Heart left ventricle (tissue), 16 donors: ENCODE measurements around the gene TRPM3. TPM values are rescaled to one million over a fixed set of nuclear protein-coding genes. Genes with fewer than 3 reads are reported as not detected.

Experiments
- ATAC-seq, 4 donors: fragments of 200-7000 bp; cut with Tn5 transposase; one replicate each; pipeline ENCODE4 v1.9.1; 2020 to 2022; ENCODE audit warnings: moderate library complexity in 4 of 4, mild to moderate bottlenecking in 3 of 4, moderate number of reproducible peaks in 1 of 4
- DNase-seq, 5 donors: peaks; one replicate each; pipeline ENCODE4 v3.0.0-alpha.2; 2020
- H3K27ac ChIP-seq, 12 donors: fragments of 200-600 bp; sonication (generic) in 4 of 12; one replicate each; pipeline versions ENCODE4 v1.5.0 to v1.8.0; 2016 to 2022; ENCODE audit warnings: mild to moderate bottlenecking in 2 of 12
- H3K27me3 ChIP-seq, 9 donors: fragments of 200-600 bp; sonication (generic) in 2 of 9; one replicate each; pipeline versions ENCODE4 v1.5.1 to v1.8.0; 2016 to 2022; ENCODE audit warnings: mild to moderate bottlenecking in 3 of 9
- H3K36me3 ChIP-seq, 9 donors: fragments of 200-600 bp; sonication (generic) in 2 of 9; one replicate each; pipeline versions ENCODE4 v1.5.0 to v1.8.0; 2018 to 2022; ENCODE audit warnings: mild to moderate bottlenecking in 2 of 9
- H3K4me1 ChIP-seq, 12 donors: fragments of 200-600 bp; sonication (generic) in 4 of 12; one replicate each; pipeline versions ENCODE4 v1.5.0 to v1.8.0; 2016 to 2022; ENCODE audit warnings: mild to moderate bottlenecking in 3 of 12
- H3K4me3 ChIP-seq, 12 donors: fragments of 200-600 bp; sonication (generic) in 4 of 12; one replicate each; pipeline versions ENCODE4 v1.5.0 to v1.8.0; 2017 to 2022; ENCODE audit warnings: mild to moderate bottlenecking in 9 of 12, moderate library complexity in 4 of 12
- H3K9me3 ChIP-seq, 12 donors: fragments of 200-600 bp; sonication (generic) in 4 of 12; one replicate each; pipeline versions ENCODE4 v1.5.0 to v1.8.0; 2016 to 2022; ENCODE audit warnings: mild to moderate bottlenecking in 1 of 12
- CTCF ChIP-seq, 12 donors: fragments of 200-600 bp; sonication (generic) in 4 of 12; IDR thresholded peaks; one replicate each; pipeline versions ENCODE4 v1.5.0 to v1.8.0; 2018 to 2022; ENCODE audit warnings: antibody characterized with exemption in 12 of 12, mild to moderate bottlenecking in 5 of 12
- POLR2A ChIP-seq, 2 donors: fragments of 450-650 bp; IDR thresholded peaks; one replicate each; pipeline ENCODE4 v1.6.1; 2017; ENCODE audit warnings: antibody characterized with exemption in 2 of 2, mild to moderate bottlenecking in 2 of 2, moderate library complexity in 2 of 2
- WGBS, 4 donors: extraction: QIAGEN DNeasy Blood & Tissue Kit in 2 of 4; methylation state at CpG; one replicate each; pipeline versions ENCODE4 v1.1.5 to v1.1.7; 2013 to 2018; 5-methylcytosine and 5-hydroxymethylcytosine counted together
- intact Hi-C, 10 donors: fragments of 100-400 bp; cut with DNase I; formaldehyde crosslinking; loops; one replicate each; pipeline versions ENCODE4 v1.11.1 to v1.14.2; 2022
- polyA plus RNA-seq, 2 donors: library from polyadenylated mRNA; stranded (reverse); fragments of 200-250 nt; gene quantifications; one replicate each; pipeline ENCODE4 v1.2.3, GENCODE V29; 2013
- total RNA-seq, 9 donors: library from RNA; depleted of rRNA in 2 of 9; stranded (reverse); fragments of >200 nt in 2 of 9; fragmentation: NEBNext Ultra II Directional in 3 of 9; extraction: Animal tissue kit (Norgen Biotek cat#: 25700) in 3 of 9; gene quantifications; one replicate each; pipeline versions ENCODE4 v1.1.0 to v1.2.4, GENCODE V29; 2016 to 2023
- donor health status: ischemic (EF 13 %, LVEDD 7.1; RV severe dilation, severe dysfunction).
- donor health status: healthy with polysubstance abuse.
- donor health status: DM: no; HTN: yes; CAD: no.
- donor health status: DM: no; HTN: no; CAD: no.
- donor health status: ischemic (EF 25% LVEDD 6.9; RV normal size, moderate dysfunction).
- donor health status: ischemic (EF 25% LVEDD 5.7; RV mildly dilated, moderate dysfunction).
- donor health status: healthy.
- donor health status: DM: yes; HTN: yes; CAD: no.
- donor health status: ischemic (EF 35%, LVEDD 5.7; RV mildly dilated, moderate dysfunction).
- donor health status: nonischemic (EF 11% LVEDD 7.7; RV severe dilation, severe dysfunction).
- donor health status: DM: yes; HTN: yes; CAD: no.
- donor health status: PGD.
- donor health status: ischemic (EF 29% LVEDD 5.4; RV normal size, mild dysfunction).
- donor health status: nonischemic (EF 23%, LVEDD 6.1; RV moderate dilation, normal function).

The TRPM3 gene
- total and polyA plus RNA-seq, 11 donors: 0.02 to 0.91 (median 0.10) TPM; not detected in 1

DNA sequence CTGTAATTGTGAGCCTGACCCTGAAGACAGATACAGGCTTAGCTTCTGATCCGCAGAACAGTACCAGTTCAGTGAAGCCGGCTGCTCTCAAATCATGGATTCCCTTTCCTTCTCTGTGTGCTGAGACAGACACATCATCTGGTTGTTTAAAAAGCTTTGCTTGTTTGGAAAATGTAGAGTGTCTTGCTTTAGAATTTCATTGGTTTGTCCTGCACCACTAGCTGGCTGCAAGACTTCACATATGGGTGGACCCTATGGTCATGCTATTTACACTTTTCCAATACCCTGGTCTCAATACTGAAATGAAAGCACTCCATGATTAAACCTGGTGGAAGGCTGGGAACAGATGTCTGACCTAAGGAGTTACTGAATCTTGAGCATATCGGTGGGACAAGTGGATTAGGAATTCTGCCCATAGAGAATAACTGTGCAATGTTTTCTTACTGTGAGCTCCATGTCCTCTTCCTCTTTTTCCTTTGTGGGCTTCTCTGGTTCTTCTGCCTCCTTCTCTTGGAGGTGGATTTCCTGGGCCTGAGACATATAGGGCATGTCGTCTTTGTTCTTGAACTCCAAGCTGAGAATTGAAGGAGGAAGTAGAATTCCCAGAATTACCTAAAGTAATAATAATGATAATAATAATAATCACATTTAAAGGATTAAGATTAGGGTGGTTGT, 505.8 kb downstream of the TRPM3 start:
- Histone ChIP-seq H3K9me3 (no peaks in the 10 kb centered on the region), H3K27ac (peak overlapping the region in 11 of 12 donors; percentile 13 to 83 (median 69)), H3K4me1 (peaks cover 0 to 37% (median 16%) of the 10 kb centered on the region in 12 donors), H3K27me3 (no peaks in the 10 kb centered on the region), H3K36me3 (no peaks in the 10 kb centered on the region), H3K4me3 (no peak overlapping the region)
- 37 to 49% (median 46%) methylated on average over 4 of the region's 4 CpGs for WGBS, 4 donors
- ATAC-seq: peak in 3 of 4 donors; percentile 11 to 14 (median 11)
- DNase-seq: no peak
- intact Hi-C loops: no loop called here
- TF ChIP-seq CTCF (IDR thresholded peaks at IDR 0.05) (no peak), POLR2A (IDR thresholded peaks at IDR 0.05) (no peak)

- TF ChIP-seq CTCF (IDR thresholded peaks at IDR 0.05) (no peak), POLR2A (IDR thresholded peaks at IDR 0.05) (no peak)
- peak overlapping the region in 11 of 12 donors; percentile 13 to 83 (median 69) for H3K27ac ChIP-seq
- no peak overlapping the region for H3K4me3 ChIP-seq
- ATAC-seq (peak; percentile 68 to 88 (median 80)), DNase-seq (peak in 4 of 5 donors; percentile 39 to 60 (median 44))
- peaks cover 0 to 42% (median 18%) of the 10 kb centered on the region in 12 donors for H3K4me1 ChIP-seq
- no peaks in the 10 kb centered on the region for H3K36me3 ChIP-seq
- 36 to 46% (median 43%) methylated on average over 4 of the region's 4 CpGs for WGBS, 4 donors
- intact Hi-C loops: no loop called here
- no peaks in the 10 kb centered on the region for H3K9me3 ChIP-seq
- no peaks in the 10 kb centered on the region for H3K27me3 ChIP-seq
Measured at GRCh38 chr9:70614786-70615463, 506.5 kb downstream of the TRPM3 start.

- Histone ChIP-seq H3K9me3 (no peaks in the 10 kb centered on the region), H3K27ac (peak overlapping the region in 2 of 12 donors; percentile 35 to 80), H3K4me1 (peaks cover 0 to 55% (median 24%) of the 10 kb centered on the region in 12 donors), H3K4me3 (no peak overlapping the region), H3K27me3 (no peaks in the 10 kb centered on the region), H3K36me3 (no peaks in the 10 kb centered on the region)
- DNase-seq (no peak), ATAC-seq (no peak)
- TF ChIP-seq POLR2A (IDR thresholded peaks at IDR 0.05) (no peak), CTCF (IDR thresholded peaks at IDR 0.05) (no peak)
- 61 to 74% (median 72%) methylated on average over 4 of the region's 4 CpGs for WGBS, 4 donors
- intact Hi-C loops: no loop called here
Measured at GRCh38 chr9:70613024-70613768, 508.2 kb downstream of the TRPM3 start.

- intact Hi-C loops: no loop called here
- ATAC-seq (no peak), DNase-seq (no peak)
- no peak for TF ChIP-seq POLR2A (IDR thresholded peaks at IDR 0.05)
- no peak for TF ChIP-seq CTCF (IDR thresholded peaks at IDR 0.05)
- Histone ChIP-seq H3K4me1 (peaks cover 0 to 49% (median 20%) of the 10 kb centered on the region in 12 donors), H3K4me3 (no peak overlapping the region), H3K27me3 (no peaks in the 10 kb centered on the region), H3K9me3 (no peaks in the 10 kb centered on the region), H3K27ac (peak overlapping the region in 3 of 12 donors; percentile 12 to 50 (median 40)), H3K36me3 (no peaks in the 10 kb centered on the region)
- 84 to 93% (median 90%) methylated on average over 5 of the region's 5 CpGs for WGBS, 4 donors
Measured at GRCh38 chr9:70610287-70610644, 511.2 kb downstream of the TRPM3 start.
